ENCODE measurements around the gene EBF3. TPM values are rescaled to one million over a fixed set of nuclear protein-coding genes. Genes with fewer than 3 reads are reported as not detected.

EBF3 gene
- total RNA-seq, 1 donor from 2014 or later = 44.4 TPM

- peak; percentile 90 for DNase-seq
Measured at GRCh38 chr10:129971381-129972144, 7.5 kb upstream of the EBF3 start.

DNA sequence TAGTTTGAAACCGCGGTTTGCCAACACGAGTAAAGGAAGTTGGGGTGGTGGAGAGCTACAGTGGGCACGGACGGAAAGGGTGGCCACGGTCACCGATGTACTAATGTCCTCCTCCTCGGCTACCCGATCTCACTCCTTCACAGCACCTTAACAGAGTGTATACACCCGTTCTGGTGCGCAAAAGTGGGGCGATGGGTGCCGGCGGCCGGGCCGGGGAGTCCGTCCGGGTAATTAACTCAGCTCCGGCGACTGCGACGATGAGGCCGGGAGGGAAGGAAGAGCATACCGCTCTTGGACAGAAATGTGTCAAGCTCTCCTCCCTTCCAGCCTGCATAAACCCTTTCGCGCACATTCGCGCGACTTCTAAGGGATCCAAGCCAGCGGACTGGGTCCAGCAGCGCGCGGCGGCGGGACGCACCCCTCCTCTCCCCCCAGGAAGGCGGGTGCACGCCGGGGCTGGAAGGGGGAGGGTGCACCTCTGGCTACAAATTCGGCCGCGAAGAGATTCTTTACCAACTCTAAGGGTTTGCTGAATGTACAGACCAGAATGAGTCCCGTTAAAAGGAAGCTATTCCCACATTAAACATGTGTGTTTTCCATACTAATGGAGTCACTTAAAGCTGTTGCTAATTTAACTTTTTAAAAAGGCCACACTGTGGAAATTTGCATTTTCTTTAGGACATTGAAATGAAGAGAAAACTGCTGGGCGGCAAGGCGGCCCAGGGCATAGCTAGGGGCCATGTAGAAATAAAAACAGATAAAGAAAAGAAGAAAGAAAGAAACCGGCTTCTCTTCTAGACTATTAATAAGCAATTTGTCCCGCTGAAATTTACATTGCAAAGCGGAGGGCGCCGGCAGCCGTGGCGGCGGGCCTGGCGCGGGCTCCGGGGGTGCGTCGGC lies 6.6 kb upstream of the EBF3 start:
- DNase-seq = peak; percentile 83

DNA sequence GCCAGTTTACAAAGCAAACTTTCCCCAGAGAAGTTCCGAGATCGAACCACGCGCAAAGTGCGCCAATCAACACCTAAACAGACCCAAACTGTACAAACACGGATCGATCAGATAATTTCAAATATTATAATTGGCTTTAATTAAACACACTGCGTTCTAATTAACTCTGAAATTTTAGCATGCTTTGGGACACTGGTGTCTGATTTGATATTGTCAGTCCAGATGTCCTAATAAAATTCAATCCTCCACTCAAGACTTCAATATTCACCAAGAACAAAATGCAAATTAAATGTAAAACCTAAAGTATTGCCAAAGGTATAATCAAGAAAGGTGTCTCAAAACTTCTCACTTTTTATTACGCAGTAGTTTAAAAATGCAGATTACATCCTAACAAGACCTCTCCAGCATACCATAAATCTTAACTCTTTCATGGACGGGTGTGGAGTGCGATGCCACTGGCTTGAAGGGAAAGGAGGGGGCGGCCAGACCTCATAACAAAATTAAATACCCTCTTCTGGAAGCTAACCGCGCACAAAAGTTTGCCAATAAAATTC lies 5.9 kb upstream of the EBF3 start:
- DNase-seq = peak; percentile 52

DNA sequence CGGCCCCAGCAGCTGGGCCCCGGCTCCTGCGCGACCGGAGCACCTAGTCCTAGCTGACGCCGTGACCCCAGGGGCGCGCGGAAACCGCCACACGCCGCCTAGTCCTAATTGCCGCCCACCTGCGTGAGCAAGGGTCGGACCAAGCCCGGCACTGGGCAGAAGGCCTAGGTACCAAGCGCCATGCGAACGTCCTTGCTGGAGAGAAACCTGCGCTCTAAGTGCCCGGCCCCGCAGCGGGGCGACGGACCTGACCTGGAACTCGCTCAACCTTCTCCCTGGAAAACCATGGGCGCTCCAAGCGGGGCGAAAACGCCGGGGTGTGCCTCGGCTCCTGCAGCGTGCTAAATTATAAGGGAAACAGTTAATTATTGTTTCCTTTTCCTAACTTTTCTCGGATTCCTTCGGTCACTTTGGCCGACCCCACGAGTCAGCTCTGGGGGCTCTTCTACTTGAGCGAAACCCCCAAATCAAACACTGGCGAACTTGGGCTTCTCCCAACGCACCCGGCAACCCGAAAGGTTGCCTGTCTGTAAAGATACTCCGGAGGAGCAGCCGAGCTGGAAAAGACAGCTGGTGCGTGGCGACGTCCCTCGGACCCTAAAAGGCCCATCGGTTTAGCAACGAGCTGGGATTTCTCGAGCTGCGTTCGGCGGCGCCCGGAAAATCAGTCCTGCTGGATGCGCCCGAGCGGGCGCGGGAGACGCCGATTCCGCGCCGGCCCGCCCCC lies 5.3 kb upstream of the EBF3 start:
- peak; percentile 54 for DNase-seq

DNA sequence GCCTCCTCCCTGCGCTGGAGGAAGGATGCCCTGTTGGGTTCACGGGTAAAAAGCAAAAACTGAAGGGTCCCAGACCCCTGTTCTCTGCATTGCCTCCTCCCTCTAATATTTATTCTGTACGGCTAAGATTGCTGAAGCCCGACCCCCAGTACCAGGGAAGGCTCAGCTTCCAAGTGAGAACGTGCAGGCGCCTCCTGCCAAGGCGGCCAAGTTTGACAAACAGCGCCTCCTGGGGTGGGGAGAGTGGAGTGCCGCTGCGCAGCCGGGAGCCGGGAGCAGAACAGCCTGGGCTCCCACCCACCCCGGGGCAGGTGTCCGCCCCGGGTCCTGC lies 4.7 kb upstream of the EBF3 start:
- DNase-seq = peak; percentile 96

- DNase-seq = peak; percentile 23
Measured at GRCh38 chr10:129968020-129968852, 4.2 kb upstream of the EBF3 start.

- DNase-seq = no peak
Measured at GRCh38 chr10:129967579-129968019, 3.5 kb upstream of the EBF3 start.

DNA sequence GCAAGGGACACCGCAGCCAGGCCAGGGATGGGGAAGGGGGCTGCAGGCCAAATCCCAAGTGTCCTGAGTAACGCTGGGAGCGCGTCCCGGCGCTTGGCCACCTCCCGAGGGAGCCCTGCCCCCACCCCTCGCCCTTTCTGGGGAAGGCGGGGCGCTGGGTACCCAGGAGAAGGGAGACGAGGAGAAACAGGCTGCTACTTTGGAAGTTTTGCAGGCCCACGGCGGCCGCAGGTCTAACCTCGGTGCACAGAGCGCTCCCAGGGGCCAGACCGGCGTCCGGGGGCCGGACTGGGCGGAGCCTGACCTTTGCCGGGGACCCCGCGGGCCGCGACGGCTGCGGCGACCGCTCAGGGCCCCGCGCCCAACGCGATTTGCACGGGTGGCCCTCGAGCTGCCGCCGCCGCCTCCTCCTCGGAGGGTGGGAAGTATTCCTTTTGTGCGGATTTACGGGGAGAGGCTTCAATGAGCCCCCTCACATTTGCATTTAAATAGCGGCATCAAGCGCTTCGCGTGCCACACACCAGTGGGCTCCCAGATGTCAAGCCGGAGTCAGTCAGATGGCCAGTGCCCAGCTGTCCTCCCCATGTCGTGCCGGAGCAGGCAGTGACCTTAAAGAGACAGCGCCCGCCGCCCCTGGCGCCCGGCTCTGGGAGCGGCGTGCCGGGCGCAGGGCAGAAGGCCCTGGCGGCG lies 3.0 kb upstream of the EBF3 start:
- peak; percentile 63 for DNase-seq

- peak; percentile 80 for DNase-seq
Measured at GRCh38 chr10:129966370-129966888, 2.4 kb upstream of the EBF3 start.

DNA sequence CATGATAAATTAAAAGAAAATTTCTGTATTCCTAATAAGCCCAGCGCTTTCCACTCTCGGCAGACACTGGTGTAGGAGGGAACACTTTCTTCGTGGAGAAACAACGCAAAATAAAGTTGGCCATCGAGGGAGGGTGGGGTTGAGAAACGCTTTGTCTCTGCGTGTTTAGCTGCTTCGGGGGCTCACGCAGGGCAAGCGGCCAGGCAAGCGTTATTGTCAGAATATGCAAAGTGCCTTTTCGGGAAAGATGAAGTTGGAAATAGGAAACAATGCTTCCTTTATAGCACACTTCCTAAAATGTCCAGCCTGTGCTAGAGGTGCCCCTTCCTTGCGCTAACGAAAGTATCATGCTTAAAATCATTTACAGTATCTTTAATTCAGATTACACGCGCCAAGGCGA lies 1.9 kb upstream of the EBF3 start:
- peak; percentile 75 for DNase-seq

GRCh38 chr10:129965425-129965808 lies 1.3 kb upstream of the EBF3 start:
- peak; percentile 49 for DNase-seq

DNA sequence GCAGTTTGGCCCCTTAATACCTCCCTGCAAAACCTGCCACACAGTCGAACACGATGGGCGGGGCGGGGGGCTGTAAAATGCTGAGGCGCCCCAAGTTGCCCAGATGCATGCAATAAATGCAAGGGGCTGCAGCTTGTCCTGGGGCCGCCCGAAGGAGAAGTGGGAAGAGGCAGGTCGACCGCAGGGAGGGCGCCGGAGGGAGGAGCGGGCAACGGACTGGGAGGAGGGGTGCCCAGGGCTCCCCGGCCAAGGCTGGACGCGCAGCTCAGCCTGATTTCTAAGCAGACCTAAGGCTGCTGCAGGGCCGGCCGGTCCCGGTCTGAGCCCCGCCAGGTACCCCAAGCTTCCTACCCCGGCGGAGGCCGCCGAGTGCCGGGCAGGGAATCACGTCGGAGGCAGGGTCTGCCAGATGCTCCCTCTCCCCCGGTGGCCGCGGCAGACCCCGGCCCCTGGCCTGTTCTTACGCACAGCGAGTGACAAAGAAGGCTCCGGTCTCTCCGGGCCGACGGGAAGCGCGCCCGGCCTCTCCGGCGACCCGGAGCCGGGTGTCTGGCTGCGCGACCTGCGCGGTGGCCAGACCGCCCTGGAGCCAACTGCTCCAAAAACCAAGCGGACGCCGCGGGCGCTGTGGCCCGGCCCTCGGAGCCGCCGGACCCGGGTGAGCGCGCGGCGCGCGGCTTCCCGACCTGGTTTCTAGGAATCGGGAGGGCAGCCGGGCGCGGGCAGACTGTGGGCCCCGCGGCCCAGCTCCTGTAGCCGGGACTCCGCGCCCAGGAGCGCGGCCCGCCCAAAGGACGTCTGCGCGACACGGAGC lies 744 bp upstream of the EBF3 start:
- DNase-seq = peak; percentile 42

GRCh38 chr10:129962872-129963640 lies 1.0 kb downstream of the EBF3 start:
- peak; percentile 58 for DNase-seq

DNA sequence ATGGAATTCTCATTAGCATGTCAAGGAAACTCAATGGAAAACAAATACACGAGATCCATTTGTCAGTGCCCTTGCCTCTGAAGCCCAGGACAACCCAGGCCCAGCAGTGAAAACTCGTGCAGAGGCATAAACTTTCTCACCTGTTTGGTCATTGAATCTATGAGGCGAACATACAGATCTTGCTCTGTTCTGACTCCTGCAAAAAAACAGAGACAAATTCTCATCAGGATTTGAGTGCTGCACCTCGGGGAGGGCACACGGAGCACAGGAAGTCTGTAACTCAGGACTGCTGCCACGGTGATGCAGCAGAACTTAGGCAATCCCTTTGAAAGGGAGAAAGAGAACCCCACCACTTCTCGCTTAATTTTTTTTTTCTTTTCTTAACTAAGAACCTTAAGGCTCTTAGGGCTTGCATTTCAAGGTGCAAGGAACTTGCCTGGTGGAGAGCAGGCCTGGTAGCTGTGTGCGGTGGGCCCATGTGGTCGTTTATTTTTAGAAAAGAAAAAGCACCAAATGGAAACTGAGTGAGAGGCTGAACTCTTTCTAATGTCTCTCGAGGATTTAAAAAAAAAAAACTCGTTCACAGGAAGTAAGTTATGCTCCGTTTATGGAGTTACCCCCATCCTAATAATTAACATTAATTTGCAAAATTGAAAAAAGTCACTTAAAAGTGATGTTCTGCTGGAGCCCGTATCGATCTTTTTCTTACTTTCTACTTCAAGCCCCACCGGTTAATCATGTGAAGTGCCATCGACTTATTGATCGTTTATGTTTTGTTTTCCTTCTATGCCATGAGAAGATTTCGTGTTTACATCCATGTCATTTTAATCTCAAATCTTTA lies 1.8 kb downstream of the EBF3 start:
- DNase-seq = peak; percentile 69

GRCh38 chr10:129961157-129961701 lies 2.8 kb downstream of the EBF3 start:
- peak; percentile 67 for DNase-seq

GRCh38 chr10:129960481-129961156 lies 3.5 kb downstream of the EBF3 start:
- DNase-seq = peak; percentile 55

Data from tongue (tissue), 2 donors.